K562 (cell line): Measurements from ENCODE around the gene GLRA3. TPM values are rescaled to one million over a fixed set of nuclear protein-coding genes. Genes with fewer than 3 reads are reported as not detected.

Experiments
- ATF1 ChIP-seq, 2 experiments: fragments of 450-650 bp in 1 of 2; IDR thresholded peaks; 2 replicates each; pipeline ENCODE4 v1.6.1; 2016; ENCODE audit warnings: missing compliant biosample characterization in 1 of 2, missing genetic modification characterization in 1 of 2
- BCLAF1 ChIP-seq, 2 experiments: fragments of 450-650 bp in 1 of 2; IDR thresholded peaks; 2 replicates each; pipeline ENCODE4 v1.6.1; 2011 to 2017; ENCODE audit warnings: low read depth in 2 of 2, antibody characterized with exemption in 1 of 2, borderline replicate concordance in 1 of 2, low read length in 1 of 2, mild to moderate bottlenecking in 1 of 2, mixed read lengths in 1 of 2; ENCODE audit not compliant: control insufficient read depth in 1 of 2
- CHAMP1 ChIP-seq: fragments of 450-650 bp; IDR thresholded peaks from 2 replicates; pipeline ENCODE4 v1.6.1; 2016; ENCODE audit warnings: mild to moderate bottlenecking
- CHCHD3 ChIP-seq: fragments of 250-450 bp; sonication (Bioruptor Pico); IDR thresholded peaks from 2 replicates; pipeline ENCODE4 v2.1.2; 2022; ENCODE audit warnings: mild to moderate bottlenecking
- ELK3 ChIP-seq: fragments of 450-650 bp; formaldehyde crosslinking; IDR thresholded peaks from 2 replicates; pipeline ENCODE4 v1.4.0; 2020; ENCODE audit warnings: mild to moderate bottlenecking
- NCOA6 ChIP-seq: fragments of 450-650 bp; IDR thresholded peaks from 2 replicates; pipeline ENCODE4 v1.6.1; 2017; ENCODE audit warnings: mild to moderate bottlenecking
- POLR2B ChIP-seq: fragments of 450-650 bp; IDR thresholded peaks from 2 replicates; pipeline ENCODE4 v1.6.1; 2018; ENCODE audit warnings: low read depth; ENCODE audit not compliant: partially characterized antibody
- SMARCE1 ChIP-seq: fragments of 450-650 bp; IDR thresholded peaks from 2 replicates; pipeline ENCODE4 v1.7.1; 2016; ENCODE audit warnings: mild to moderate bottlenecking
- THRAP3 ChIP-seq: fragments of 450-650 bp; IDR thresholded peaks from 2 replicates; pipeline ENCODE4 v1.6.1; 2016; ENCODE audit warnings: mild to moderate bottlenecking, inconsistent platforms, borderline replicate concordance
- ZNF609 ChIP-seq: sonication (generic); formaldehyde crosslinking; IDR thresholded peaks from 2 replicates; pipeline ENCODE4 v1.8.1; 2023; ENCODE audit warnings: missing genetic modification reagents, mild to moderate bottlenecking, borderline replicate concordance
- ZNF76 ChIP-seq: fragments of 250-450 bp; sonication (Bioruptor Pico); IDR thresholded peaks from 2 replicates; pipeline ENCODE4 v1.4.0; 2020; ENCODE audit warnings: mild to moderate bottlenecking, moderate library complexity, borderline replicate concordance
- polyA plus RNA-seq, 8 experiments: library from polyadenylated mRNA; depleted of rRNA in 4 of 8; stranded (reverse) in 5 of 8; unstranded in 3 of 8; fragments of >200 nt; fragmentation: Nextera tagmentation in 2 of 8; fragmentation: Illumina TruSeq in 1 of 8; extraction: Ambion mirVana in 2 of 8; extraction: Trizol in 1 of 8; gene quantifications; 2 replicates each; pipeline versions ENCODE4 v1.2.1 to v1.2.3, GENCODE V29; 2011 to 2014; ENCODE audit warnings: inconsistent platforms in 1 of 8, missing spikeins in 1 of 8
- total RNA-seq, 7 experiments: library from RNA; depleted of rRNA in 6 of 7; stranded (reverse); fragments of >200 nt in 6 of 7; fragmentation: Illumina TruSeq in 2 of 7; extraction: Trizol in 2 of 7; gene quantifications; 2 replicates each; pipeline versions ENCODE4 v1.2.1 to v1.2.3, GENCODE V29; 2011 to 2021; ENCODE audit warnings: low replicate concordance in 1 of 7

GLRA3 gene
- total and polyA plus RNA-seq, 9 of the 15 experiments (the other 6 are each of a cell fraction or from before 2014, with no cell fraction given), result 0.06 to 0.14 (median 0.08) TPM; not detected in 2

GRCh38 chr4:174681723-174682300 lies 147.2 kb downstream of the GLRA3 start (continued):
- TF ChIP-seq ZNF609 (CRISPR knock-in tag) (no peak), ATF1 (CRISPR knock-in tag; IDR thresholded peaks at IDR 0.05) (no peak), ATF1 (tag; IDR thresholded peaks at IDR 0.05) (peak; percentile 74), BCLAF1 (IDR thresholded peaks at IDR 0.05; ENCODE audit: borderline replicate concordance in 1 of 2, control insufficient read depth in 1 of 2, low read depth in 2 of 2, low read length in 1 of 2) (peak in 1 of 2 experiments; percentile 52; a peak in 1 of 4 replicates), POLR2B (no peak), CHCHD3 (CRISPR knock-in tag) (no peak), NCOA6 (peak; percentile 58; the same call in 1 of the 2 replicates), THRAP3 (no peak), ZNF76 (CRISPR knock-in tag) (no peak), CHAMP1 (peak; percentile 98), ELK3 (CRISPR knock-in tag) (no peak), SMARCE1 (peak; percentile 100)
